D721Med (cell line): ENCODE data around the gene PLCB3.

ENCODE experiments used
- DNase-seq: peaks from one replicate; pipeline ENCODE4 v3.0.0; 2011; ENCODE audit warnings: low spot score; ENCODE audit not compliant: insufficient read length
- FAIRE-seq: peaks from 2 replicates; lab custom pipeline; 2011; peaks lifted over from hg19 to GRCh38; lab: Jason Lieb, UNC
- CTCF ChIP-seq: IDR thresholded peaks from 2 replicates; pipeline ENCODE4 v1.5.1; 2012; ENCODE audit warnings: mild to moderate bottlenecking, control low read depth; ENCODE audit not compliant: insufficient read depth; ENCODE audit errors: missing control alignments

The PLCB3 gene

GRCh38 chr11:64252003-64252872 is 908 bp downstream of the PLCB3 start:
- FAIRE-seq: no peak
- peak; percentile 28 for TF ChIP-seq CTCF
- DNase-seq: no peak

- FAIRE-seq (no peak), DNase-seq (no peak)
- no peak for TF ChIP-seq CTCF
These were observed 1.7 kb downstream of the PLCB3 start for GRCh38 chr11:64253043-64253442.

GRCh38 chr11:64253481-64253880 is 2.2 kb downstream of the PLCB3 start:
- TF ChIP-seq CTCF: no peak
- DNase-seq (no peak), FAIRE-seq (no peak)

- DNase-seq (no peak), FAIRE-seq (no peak)
- TF ChIP-seq CTCF: no peak
These were observed 3.0 kb downstream of the PLCB3 start for GRCh38 chr11:64254326-64254725.

- no peak for TF ChIP-seq CTCF
- no peak for FAIRE-seq
- DNase-seq: no peak
These were observed 4.1 kb downstream of the PLCB3 start for GRCh38 chr11:64255135-64256128.

GRCh38 chr11:64256300-64256699 is 5.0 kb downstream of the PLCB3 start:
- FAIRE-seq: no peak
- DNase-seq: no peak
- no peak for TF ChIP-seq CTCF
